ENCODE data around the gene NDUFAF2. TPM values are rescaled to one million over a fixed set of nuclear protein-coding genes. Genes with fewer than 3 reads are reported as not detected.

NDUFAF2 gene
- total RNA-seq, 3 donors from 2014 or later (not counting 1 experiment from before 2014, with no cell fraction given), result 5.6 to 7.6 (median 7.0) TPM

GRCh38 chr5:61081741-61082140 is 136.7 kb downstream of the NDUFAF2 start:
- H3K36me3 Mint-ChIP-seq, result peaks cover 9% of the 10 kb centered on the region
- DNase-seq, result no peak
- H3K9me3 ChIP-seq (ENCODE audit: control insufficient read depth, insufficient read depth, low read length), result no peaks in the 10 kb centered on the region
- no peaks in the 10 kb centered on the region for H3K4me1 Mint-ChIP-seq
- peaks cover 0 to 3% of the 10 kb centered on the region in 2 donors for H3K9me3 Mint-ChIP-seq
- no peak overlapping the region for H3K4me3 Mint-ChIP-seq
- no peaks in the 10 kb centered on the region for H3K36me3 ChIP-seq (ENCODE audit: control insufficient read depth, insufficient read depth, low read length)
- H3K4me1 ChIP-seq (ENCODE audit: control insufficient read depth, insufficient read depth, low read length), result no peaks in the 10 kb centered on the region
- no peak for ATAC-seq
- no peak overlapping the region for H3K27ac Mint-ChIP-seq
- TF ChIP-seq, protein P1, sequence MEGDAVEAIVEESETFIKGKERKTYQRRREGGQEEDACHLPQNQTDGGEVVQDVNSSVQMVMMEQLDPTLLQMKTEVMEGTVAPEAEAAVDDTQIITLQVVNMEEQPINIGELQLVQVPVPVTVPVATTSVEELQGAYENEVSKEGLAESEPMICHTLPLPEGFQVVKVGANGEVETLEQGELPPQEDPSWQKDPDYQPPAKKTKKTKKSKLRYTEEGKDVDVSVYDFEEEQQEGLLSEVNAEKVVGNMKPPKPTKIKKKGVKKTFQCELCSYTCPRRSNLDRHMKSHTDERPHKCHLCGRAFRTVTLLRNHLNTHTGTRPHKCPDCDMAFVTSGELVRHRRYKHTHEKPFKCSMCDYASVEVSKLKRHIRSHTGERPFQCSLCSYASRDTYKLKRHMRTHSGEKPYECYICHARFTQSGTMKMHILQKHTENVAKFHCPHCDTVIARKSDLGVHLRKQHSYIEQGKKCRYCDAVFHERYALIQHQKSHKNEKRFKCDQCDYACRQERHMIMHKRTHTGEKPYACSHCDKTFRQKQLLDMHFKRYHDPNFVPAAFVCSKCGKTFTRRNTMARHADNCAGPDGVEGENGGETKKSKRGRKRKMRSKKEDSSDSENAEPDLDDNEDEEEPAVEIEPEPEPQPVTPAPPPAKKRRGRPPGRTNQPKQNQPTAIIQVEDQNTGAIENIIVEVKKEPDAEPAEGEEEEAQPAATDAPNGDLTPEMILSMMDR (IDR thresholded peaks at IDR 0.05), result no peak
- H3K27me3 Mint-ChIP-seq (ENCODE audit: low read depth in 2 of 2), result no peaks in the 10 kb centered on the region
- no peaks in the 10 kb centered on the region for H3K27me3 ChIP-seq (ENCODE audit: control insufficient read depth, insufficient read depth, low read length)
- WGBS (ENCODE audit: insufficient coverage), result 100% methylated on average over 1 of the region's 2 CpGs
- H3K4me3 ChIP-seq (ENCODE audit: low read length), result no peak overlapping the region
- intact Hi-C loops (cut with micrococcal nuclease), result no loop called here
- no peak overlapping the region for H3K27ac ChIP-seq (ENCODE audit: low read length)

- Histone ChIP-seq H3K4me1 (ENCODE audit: control insufficient read depth, insufficient read depth, low read length) (no peaks in the 10 kb centered on the region), H3K27me3 (ENCODE audit: control insufficient read depth, insufficient read depth, low read length) (no peaks in the 10 kb centered on the region), H3K4me3 (ENCODE audit: low read length) (no peak overlapping the region), H3K27ac (ENCODE audit: low read length) (no peak overlapping the region), H3K36me3 (ENCODE audit: control insufficient read depth, insufficient read depth, low read length) (no peaks in the 10 kb centered on the region), H3K9me3 (ENCODE audit: control insufficient read depth, insufficient read depth, low read length) (no peaks in the 10 kb centered on the region)
- Mint-ChIP-seq H3K4me3 (no peak overlapping the region), H3K9me3 (peaks cover 0 to 3% of the 10 kb centered on the region in 2 donors), H3K27me3 (ENCODE audit: low read depth in 2 of 2) (no peaks in the 10 kb centered on the region), H3K36me3 (peaks cover 9% of the 10 kb centered on the region), H3K4me1 (no peaks in the 10 kb centered on the region), H3K27ac (no peak overlapping the region)
- 100% methylated on average over 2 of the region's 3 CpGs for WGBS (ENCODE audit: insufficient coverage)
- TF ChIP-seq, protein P1 (IDR thresholded peaks at IDR 0.05), result no peak
- no peak for DNase-seq
- intact Hi-C loops (cut with micrococcal nuclease), result no loop called here
- ATAC-seq, result no peak
These were observed 137.7 kb downstream of the NDUFAF2 start for GRCh38 chr5:61082516-61083280.

- H3K4me1 ChIP-seq (ENCODE audit: control insufficient read depth, insufficient read depth, low read length), result no peaks in the 10 kb centered on the region
- H3K4me3 ChIP-seq (ENCODE audit: low read length), result no peak overlapping the region
- H3K9me3 ChIP-seq (ENCODE audit: control insufficient read depth, insufficient read depth, low read length), result no peaks in the 10 kb centered on the region
- H3K36me3 ChIP-seq (ENCODE audit: control insufficient read depth, insufficient read depth, low read length), result no peaks in the 10 kb centered on the region
- H3K36me3 Mint-ChIP-seq, result peaks cover 9% of the 10 kb centered on the region
- H3K9me3 Mint-ChIP-seq, result peaks cover 0 to 3% of the 10 kb centered on the region in 2 donors
- H3K4me1 Mint-ChIP-seq, result no peaks in the 10 kb centered on the region
- intact Hi-C loops (cut with micrococcal nuclease), result no loop called here
- no peak overlapping the region for H3K27ac Mint-ChIP-seq
- ATAC-seq (no peak), DNase-seq (no peak)
- H3K27me3 Mint-ChIP-seq (ENCODE audit: low read depth in 2 of 2), result no peaks in the 10 kb centered on the region
- H3K4me3 Mint-ChIP-seq, result no peak overlapping the region
- 100% methylated on average over 1 of the region's 1 CpG for WGBS (ENCODE audit: insufficient coverage)
- no peaks in the 10 kb centered on the region for H3K27me3 ChIP-seq (ENCODE audit: control insufficient read depth, insufficient read depth, low read length)
- TF ChIP-seq, protein P1 (IDR thresholded peaks at IDR 0.05), result no peak
- no peak overlapping the region for H3K27ac ChIP-seq (ENCODE audit: low read length)
These were observed 139.7 kb downstream of the NDUFAF2 start for GRCh38 chr5:61084658-61085057.

DNA sequence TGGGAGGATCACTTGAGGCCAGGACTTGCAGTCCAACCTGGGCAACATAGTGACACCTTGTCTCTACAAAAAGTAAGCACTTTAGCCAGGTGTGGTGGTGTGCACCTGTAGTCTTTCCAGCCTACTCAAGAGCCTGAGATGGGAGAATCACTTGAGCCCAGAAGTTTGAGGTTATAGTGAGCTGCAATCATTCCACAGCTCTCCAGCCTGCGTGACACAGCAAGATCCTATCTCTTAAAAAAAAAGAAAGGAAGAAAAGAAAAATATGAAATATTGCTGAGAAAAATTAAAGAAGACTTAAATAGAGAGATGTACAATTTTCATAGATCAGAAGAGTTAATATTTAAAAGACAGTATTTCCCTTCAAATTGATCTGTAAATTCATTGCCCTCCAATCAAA is 140.9 kb downstream of the NDUFAF2 start:
- H3K4me3 ChIP-seq (ENCODE audit: low read length), result no peak overlapping the region
- no peaks in the 10 kb centered on the region for H3K9me3 ChIP-seq (ENCODE audit: control insufficient read depth, insufficient read depth, low read length)
- H3K27ac ChIP-seq (ENCODE audit: low read length), result no peak overlapping the region
- H3K4me1 ChIP-seq (ENCODE audit: control insufficient read depth, insufficient read depth, low read length), result no peaks in the 10 kb centered on the region
- 83% methylated on average over 1 of the region's 1 CpG for WGBS (ENCODE audit: insufficient coverage)
- TF ChIP-seq, protein P1 (IDR thresholded peaks at IDR 0.05), result no peak
- peaks cover 0 to 3% of the 10 kb centered on the region in 2 donors for H3K9me3 Mint-ChIP-seq
- no peaks in the 10 kb centered on the region for H3K36me3 ChIP-seq (ENCODE audit: control insufficient read depth, insufficient read depth, low read length)
- no peak for ATAC-seq
- H3K27ac Mint-ChIP-seq, result no peak overlapping the region
- intact Hi-C loops (cut with micrococcal nuclease), result no loop called here
- H3K4me1 Mint-ChIP-seq, result no peaks in the 10 kb centered on the region
- DNase-seq, result no peak
- H3K27me3 ChIP-seq (ENCODE audit: control insufficient read depth, insufficient read depth, low read length), result no peaks in the 10 kb centered on the region
- no peaks in the 10 kb centered on the region for H3K27me3 Mint-ChIP-seq (ENCODE audit: low read depth in 2 of 2)
- peaks cover 9% of the 10 kb centered on the region for H3K36me3 Mint-ChIP-seq
- H3K4me3 Mint-ChIP-seq, result no peak overlapping the region

Data from natural killer cell (primary cell).